GM21786 (cell line): Measurements from ENCODE around the gene EXOSC6.
"Not testable (repeated sequence)": the region's sequence is repeated elsewhere in the genome, so short reads cannot be mapped to it uniquely, and the experiment has no call there.

Experiments
- ATAC-seq: cut with Tn5 transposase; IDR thresholded peaks from one replicate; pipeline ENCODE4 v1.9.1; 2021; ENCODE audit not compliant: unreplicated experiment

The EXOSC6 gene

DNA sequence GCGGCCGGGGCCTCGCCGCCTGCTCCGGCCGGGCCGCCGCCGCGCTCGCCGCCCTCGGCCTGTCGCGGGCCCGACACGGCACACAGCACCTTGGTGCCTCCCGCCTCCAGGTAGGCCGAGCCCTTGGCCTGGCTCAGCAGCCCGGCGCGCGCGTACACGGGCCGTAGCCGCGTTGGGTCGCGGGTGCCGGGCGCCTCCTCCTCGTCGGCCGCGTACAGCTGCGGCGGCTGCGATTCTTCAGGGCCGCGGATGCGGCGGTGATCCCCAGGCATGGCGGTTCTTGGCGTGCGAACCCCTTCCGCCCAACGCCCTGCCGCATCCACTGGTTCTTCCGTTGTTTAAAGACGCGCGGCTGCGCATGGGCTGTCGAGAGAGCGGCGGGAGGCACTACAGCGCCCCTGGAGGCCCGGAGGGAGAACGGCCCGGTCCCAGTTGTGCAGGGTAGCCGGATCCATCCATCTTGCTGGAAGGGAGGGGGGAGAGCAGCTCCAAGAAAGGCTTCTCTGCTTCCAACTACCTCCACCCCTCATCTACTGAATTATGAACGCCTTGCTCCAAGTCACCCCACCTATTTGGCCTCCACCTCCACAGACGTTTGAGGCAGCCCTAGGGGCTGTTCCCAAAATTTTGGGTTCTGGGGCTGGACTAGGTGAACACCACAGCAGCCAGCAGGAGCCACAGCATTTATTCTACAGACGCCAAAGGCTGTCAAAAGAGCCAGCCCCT lies at the start of gene EXOSC6:
Gene EXOSC6 (minus strand): TSS at position 312 of the 726 bp plus-strand sequence. CDS start 40 bp downstream, at position 272.
- peak; percentile 87 for ATAC-seq

DNA sequence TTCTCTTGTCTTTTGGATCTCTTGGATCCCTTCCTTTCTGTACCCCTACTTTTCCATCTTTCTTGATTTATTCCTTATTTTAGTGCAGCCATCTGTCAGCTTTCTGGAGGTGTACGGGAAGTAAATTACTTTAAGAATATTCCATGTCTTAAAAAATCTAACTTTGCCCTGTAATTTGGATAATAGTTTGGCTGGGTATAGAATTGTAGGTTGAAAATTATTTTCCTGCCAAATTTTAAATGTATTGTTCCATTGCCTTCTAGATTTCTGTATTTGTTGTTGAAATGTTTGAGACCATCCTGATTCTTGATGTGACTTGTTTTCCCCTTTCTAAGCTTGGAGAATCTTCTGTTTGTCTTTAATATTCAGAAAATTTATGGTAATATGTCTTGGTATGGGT lies 49.4 kb upstream of the EXOSC6 start:
- no peak for ATAC-seq

DNA sequence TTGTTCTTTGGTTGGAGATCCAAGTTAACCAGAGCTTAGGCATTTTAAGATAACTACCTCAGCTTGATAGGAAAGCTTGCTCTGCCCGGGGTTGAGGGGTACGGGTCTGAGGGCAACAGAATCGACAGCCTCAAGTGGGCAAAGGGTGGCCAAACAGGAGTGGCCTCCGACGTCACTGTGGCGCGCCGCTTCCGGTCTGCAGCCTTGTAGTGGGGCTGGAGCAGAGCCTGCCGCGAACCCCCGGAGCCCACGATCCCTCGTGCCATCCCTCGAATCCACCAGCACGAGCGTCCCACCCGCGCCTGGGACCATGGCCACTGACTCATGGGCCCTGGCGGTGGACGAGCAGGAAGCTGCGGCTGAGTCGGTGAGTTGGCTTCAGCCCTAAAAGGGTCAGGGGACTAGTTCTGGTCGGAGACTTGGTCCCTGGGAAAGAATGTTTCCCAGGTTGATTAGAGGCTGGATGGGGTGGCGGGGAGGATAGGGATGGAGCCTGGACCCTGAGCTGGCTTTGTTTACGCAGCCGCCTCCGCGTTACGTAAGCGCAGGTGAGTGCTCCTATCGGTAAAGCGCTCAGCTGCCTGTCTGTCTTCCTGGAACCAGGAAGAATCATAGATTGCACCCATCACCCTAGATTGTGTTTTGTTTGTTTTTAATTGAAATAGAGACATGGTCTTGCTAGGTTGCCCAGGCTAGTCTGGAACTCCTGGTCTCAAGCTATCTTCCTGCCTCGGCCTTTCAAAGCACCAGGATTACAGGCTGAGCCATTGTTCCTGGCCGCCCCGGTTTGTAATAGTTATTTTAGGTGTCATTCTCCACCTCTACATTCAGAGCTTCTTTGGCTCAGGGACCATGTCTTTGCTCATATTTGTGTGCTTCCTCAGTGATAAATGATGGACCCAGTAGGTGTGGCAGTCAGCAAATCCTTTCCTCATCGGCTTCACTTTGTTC lies 47.5 kb upstream of the EXOSC6 start, which contains the start of gene DDX19B:
Gene DDX19B (plus strand): TSS at position 199 of the 951 bp plus-strand sequence. CDS start 112 bp downstream, at position 311.
- peak; percentile 85 for ATAC-seq

DNA sequence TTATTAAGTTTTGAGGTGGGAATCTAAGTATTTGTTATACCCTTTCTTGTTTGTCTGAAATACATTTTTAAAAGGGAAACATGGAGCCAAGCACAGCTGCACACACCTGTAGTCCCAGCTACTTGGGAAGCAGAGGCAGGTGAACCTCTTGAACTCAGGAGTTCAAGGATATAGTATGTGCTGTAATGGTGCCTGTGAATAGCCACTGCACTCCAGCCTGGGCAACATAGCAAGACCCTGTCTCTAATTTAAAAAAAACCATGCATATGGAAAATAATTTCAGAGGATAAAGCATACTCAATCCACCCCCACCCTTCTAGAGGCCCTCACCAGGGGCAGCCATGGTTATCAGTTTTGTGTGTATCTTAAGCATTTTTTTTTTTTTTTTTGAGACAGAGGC lies 43.9 kb upstream of the EXOSC6 start:
- no peak for ATAC-seq

DNA sequence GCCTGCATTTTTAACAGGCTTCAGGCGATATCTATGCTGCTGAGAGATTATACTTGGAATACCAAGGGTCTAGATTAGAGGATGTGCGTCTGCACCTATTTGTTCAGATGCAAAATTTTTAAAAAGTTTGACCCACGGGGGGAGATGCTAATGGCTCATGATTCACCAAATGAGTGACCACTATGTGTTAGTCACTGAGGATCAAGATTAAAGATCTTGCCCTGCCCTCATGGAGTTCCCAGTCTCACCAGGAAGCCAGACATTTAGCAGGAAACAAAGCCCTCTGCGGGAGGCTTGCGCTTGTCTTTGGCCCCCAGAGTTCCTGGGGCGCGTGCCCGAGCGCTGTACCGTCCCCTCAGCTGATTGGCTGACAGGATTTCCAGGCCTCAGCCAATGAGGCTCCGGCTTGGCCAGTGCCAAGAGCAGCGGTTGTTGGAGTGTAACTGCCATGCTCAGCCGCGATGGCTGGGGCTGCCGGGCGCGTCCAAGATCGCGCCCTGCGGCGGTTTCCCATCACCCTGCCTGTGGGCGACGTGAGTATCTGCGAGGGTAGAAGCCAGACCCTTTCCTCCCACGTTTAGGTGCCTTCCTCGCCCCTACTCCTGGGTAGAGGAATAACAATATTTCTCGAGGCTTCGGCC lies 42.8 kb upstream of the EXOSC6 start:
- ATAC-seq = no peak

DNA sequence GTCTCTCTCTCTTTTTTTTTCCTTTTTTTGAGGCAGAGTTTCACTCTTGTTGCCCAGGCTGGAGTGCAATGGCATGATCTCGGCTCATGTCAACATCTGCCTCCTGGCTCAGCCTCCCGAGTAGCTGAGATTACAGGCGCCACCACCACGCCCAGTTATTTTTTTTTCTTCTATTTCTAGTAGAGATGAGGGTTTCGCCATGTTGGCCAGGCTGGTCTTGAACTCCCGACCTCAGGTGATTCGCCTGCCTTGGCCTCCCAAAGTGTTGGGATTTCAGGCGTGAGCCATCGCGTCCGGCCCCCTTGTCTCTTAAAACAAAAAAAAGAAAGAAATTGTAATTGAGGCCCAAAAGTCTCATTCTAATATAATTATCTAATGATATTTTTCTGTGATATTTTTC lies 40.4 kb upstream of the EXOSC6 start:
- ATAC-seq = not testable (repeated sequence)

DNA sequence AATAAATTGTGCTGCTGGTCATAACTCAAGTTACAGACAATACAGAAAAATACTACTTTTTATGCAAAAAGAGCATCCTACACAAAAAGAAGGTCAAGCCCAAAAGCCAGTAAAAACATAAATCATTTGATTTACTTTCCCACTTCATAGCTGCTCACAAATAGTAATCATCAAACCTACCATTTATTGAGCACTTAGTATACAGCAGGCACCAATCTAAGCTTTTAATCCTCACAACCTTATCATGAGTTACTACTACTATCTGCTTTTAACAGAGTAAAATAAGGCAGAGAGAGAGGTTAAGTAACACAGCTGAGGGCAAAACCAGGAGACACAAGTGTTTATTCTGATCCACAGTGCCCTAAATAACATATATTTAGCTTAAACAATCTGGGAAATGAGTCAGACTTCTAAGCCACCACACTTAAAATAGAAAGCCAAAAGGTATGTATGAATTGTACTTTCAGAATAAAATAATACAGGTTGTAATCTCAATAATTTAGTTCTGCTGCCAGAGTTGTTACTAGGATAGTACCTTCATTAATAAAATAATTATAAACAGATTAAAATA lies 39.3 kb upstream of the EXOSC6 start:
- no peak for ATAC-seq

DNA sequence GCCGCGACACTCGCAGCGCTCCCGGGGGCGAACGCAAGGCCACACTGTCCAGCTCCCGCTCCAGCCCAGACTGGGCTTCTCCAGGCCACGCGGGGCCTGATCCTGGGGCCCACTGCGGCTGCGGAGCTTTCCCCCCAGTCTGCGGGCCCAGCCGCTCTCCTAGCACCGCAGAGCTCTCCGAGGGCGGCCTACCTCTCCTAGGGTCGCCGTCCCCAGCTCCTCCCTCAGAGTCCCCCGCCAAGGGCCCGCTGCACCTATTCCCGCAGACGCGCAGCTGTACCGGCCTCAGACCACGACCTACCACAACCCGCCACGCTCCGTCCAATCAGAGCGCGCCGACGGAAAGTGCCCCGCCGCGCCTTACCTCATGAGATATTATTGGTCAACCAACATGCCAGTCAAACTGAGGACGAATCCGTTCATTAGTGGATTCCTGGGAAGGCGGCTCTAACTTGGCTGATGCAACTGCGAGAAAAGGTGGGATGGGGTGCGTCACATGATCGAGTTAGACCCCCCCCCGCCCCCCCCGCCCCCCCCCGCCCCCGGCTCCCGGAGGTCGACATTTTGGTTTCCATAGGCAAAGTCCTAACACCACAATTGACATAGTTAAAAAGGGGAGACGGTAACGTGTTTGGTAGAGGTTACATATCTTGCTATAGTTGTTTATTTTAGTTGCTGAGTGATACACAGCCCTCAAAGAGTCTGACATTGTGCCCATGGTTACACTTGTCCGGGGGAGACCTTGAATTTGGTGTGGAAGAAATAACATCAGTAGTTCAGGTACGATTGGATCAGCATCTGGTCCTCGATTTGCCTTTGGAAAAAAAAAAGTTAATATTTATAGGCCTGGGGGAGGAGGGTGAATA lies 37.7 kb upstream of the EXOSC6 start, which contains the start of gene AARS1:
Gene AARS1 (minus strand): TSS at position 278 of the 866 bp plus-strand sequence. CDS start 6,743 bp downstream, outside the sequence.
- ATAC-seq = peak; percentile 99

DNA sequence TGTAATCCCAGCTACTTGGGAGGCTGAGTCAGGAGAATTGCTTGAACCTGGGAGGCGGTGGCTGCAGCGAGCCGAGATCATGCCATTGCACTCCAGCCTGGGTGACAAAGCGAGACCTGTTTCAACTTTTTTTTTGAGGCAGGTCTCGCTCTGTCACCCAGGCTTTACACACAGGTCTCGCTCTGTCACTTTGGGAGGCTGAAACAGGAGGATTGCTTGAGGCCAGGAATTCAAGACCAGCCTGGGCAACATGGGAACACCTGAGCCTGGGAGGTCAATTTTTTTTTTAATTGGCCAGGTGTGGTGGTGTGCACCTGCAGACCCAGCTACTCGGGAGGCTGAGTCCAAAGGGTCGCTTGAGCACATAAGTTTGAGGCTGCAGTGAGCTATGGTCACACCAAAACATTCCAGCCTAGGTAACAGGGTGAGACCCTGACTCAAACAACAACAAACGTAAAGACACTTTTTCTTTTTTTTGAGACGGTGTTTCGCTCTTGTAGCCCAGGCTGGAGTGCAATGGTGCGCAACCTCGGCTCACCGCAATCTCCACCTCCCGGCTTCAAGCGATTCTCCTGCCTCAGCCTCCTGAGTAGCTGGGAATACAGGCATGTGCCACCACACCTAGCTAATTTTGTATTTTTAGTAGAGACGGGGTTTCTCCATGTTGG lies 35.7 kb upstream of the EXOSC6 start:
- not testable (repeated sequence) for ATAC-seq

DNA sequence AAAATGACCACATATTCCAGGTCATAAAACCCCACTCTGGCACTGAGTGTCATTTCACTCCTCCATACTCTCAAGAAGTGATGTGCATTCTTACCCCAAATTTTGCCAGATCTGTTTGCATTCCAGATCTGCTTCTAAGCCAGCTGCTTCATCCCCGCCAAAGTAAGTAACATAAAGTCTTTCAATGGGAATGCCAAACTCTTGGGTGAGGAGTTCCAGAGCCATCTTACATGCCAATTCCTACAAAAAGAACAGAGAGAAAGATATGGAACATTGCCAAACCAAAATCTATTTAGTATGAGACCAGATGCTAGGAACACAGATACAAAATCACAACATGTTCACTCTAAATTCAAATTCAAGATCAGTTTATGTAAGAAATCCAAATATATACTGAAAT lies 24.7 kb upstream of the EXOSC6 start:
- no peak for ATAC-seq

DNA sequence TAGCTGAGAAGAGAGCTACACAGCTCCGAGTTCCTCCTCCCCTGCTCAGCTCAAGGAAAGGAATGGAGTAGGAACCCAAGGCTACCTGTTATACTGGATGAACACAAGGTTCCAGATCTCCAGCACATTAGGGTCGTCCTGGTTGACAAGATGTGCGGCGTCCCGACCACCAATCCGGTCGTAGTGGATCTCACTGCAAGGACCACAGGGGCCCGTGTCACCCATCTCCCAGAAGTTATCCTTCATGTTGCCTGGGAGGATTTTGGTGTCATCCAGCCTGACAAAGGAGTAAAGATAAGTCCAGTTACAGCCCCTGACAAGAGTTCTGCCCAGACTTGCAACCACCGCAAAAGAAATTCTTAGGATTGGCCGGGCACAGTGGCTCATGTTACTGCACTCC lies 20.0 kb upstream of the EXOSC6 start:
- no peak for ATAC-seq

DNA sequence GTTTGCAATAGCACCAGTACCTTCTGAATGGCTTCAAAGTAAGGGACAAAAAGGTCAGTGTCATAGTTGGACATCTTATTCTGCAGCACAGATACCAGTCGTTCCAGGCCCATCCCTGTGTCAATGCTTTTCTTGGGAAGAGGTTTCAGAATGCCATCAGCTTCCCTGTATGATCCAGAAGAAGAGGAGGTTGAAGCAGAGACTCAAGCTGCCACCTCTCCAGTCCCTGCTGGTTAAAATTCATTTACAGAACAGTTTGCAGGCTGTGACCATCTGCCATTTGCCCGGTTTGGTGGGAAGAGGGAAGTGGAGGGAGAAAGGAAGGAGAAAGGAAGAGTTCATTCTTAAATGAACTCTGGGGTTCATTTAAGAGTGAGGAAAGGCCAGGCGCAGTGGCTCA lies 18.4 kb upstream of the EXOSC6 start:
- no peak for ATAC-seq

DNA sequence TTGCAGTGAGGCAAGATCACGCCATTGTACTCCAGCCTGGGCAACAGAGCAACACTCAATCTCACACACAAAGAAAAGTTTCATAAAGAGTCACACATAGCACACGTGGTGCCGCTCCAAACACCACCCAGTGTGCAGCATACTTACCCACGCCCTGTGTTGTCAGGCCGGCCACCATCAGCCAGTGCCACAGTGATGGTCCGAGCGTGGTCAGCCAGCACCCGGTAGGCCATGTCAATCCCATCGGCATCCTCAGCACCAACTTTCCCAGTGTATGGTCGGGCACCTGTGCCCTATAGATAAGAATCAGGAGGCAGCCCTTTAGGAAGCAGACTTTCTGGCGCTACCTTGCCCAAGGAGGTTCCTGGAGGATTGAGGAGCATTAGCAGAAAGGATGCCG lies 17.7 kb upstream of the EXOSC6 start:
- ATAC-seq = no peak

DNA sequence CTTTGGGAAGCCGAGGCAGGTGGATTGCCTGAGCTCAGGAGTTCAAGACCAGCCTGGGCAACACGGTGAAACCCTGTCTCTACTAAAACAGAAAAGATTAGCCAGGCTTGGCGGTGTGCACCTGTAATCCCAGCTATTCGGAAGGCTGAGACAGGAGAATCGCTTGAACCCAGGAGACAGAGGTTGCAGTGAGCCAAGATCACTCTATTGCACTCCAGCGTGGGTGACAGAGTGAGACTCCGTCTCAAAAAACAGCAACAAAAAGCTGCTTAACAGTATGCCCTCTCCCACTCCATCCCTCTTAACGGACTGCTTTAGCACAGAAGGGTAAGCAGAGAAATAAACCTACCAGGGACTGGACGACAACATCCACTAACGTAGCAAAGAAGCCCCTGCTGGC lies 16.2 kb upstream of the EXOSC6 start:
- ATAC-seq = not testable (repeated sequence)

DNA sequence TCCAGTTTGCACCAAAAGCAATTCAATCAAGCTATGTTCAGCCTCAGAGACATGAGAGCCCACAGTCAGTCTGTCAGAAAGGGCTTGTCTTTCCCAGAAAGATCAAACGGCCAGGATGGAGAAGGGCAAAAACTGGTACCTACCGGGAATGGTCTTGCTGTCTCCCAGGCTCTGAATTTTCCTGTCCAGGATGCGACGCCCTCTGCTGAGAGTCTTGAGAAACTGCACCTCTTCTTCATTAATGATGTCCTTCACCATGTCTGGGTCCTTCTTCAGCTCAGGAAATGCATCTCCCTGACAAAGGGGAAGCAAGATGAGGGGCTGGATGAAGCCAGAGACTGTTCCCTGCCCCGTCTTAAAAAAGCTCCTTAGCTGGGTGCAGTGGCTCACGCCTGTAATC lies 15.8 kb upstream of the EXOSC6 start:
- no peak for ATAC-seq

DNA sequence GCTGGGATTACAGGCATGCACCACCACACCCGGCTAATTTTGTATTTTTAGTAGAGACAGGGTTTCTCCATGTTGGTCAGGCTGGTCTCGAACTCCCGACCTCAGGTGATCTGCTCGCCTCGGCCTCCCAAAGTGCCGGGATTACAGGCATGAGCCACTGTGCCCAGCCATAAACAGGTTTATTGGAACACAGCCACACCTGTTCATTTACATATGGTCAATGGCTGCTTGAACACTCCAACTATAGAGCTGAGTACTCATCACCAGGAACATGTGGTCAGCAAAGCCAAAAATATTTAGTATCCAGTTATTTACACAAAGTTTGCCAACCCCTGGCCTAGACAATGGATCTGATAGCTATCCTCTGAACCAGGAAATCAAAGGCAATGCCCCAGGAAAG lies 8.2 kb upstream of the EXOSC6 start:
- ATAC-seq = not testable (repeated sequence)

DNA sequence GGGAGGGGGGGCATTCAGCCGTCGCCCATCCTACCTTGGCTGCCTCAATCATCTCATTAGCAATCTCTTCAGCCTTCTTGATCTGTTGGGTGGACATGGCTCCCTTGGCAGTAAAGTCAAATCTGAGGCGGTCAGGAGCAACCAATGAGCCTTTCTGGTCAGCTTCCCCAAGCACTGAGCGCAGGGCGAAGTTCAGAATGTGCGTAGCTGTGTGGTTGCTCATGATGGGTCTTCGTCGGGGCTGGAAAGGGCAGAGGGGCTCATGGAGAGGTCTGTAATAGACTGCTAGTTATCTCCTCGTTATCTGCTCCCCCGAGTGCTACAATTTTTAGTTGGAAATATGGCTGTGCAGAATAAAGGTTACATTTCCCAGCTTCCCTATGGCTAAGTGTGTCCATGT lies 7.2 kb upstream of the EXOSC6 start:
- ATAC-seq = no peak

DNA sequence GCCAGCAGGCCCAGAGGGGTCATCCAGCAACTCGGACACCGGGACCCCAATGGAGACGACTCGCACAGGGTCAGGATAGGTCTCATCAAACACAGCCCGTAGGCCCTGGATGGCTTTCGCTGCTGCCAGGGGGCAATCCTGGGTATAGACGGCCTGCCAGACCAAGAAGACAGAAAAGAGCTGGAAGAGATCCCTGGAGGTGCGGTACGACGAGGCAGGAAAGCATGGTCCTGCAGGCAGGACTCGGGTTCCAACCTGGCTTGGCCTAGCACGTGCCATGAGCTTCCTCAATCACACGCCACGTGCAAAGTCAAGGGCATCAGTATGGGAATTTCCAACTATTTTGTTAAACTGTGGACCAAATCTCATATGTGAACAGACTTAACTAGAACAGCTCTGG lies 6.3 kb upstream of the EXOSC6 start:
- ATAC-seq = no peak

DNA sequence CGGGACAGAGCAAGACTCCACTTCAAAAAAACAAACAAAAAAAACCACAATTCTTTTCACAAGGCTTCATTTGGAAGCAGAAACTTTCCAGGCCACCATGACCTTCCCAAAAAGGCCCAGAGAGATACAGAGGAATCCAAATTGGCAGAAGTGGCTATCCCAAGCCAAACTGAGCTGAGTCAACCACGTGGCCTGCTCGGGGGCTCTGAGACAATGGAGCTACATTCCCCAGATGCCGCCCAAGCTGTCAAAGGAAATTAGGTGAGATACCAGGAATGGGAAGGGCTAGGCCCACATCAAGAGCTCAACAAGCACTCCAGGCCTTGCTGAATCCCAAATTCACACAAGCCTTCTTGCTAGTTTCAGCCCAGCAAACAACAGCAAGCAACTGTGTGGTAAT lies 5.7 kb upstream of the EXOSC6 start:
- no peak for ATAC-seq
